ENCODE results near the gene USP31.
"Not testable (repeated sequence)": the region's sequence is repeated elsewhere in the genome, so short reads cannot be mapped to it uniquely, and the experiment has no call there.

Gene USP31

DNA sequence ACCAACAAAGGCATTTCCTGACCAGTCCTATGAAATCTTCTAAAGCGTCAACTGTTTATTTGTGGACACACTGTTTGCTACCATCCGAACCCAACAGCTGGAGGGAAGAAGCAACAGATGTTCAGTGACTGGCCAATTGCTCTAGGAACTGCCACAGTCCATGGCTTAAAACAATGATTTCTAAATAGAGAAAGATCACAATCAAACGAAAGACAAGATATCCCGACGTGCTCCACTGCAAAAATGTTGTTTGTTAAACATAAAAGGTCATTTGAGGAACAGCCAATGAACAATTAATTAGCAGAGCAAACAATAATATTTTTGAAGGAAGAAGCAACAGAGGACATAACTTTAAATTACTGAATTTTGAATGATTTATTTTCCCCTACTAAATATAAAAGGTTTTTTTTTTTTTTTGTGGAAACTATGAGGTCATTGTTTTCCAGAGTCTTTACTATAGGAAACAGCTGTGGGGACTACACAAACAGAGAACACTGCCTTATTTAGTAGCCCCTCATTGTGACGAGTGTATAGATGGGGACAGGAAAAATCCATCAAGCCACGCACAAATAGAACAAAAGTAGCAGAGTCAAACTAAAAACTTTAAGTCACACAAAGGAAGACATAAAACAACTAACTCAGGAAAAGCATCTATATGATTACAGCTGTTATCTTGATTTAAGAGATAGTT is 17.2 kb downstream of the USP31 start:
- DNase-seq (ENCODE audit: low read depth in 2 of 2) = no peak

DNA sequence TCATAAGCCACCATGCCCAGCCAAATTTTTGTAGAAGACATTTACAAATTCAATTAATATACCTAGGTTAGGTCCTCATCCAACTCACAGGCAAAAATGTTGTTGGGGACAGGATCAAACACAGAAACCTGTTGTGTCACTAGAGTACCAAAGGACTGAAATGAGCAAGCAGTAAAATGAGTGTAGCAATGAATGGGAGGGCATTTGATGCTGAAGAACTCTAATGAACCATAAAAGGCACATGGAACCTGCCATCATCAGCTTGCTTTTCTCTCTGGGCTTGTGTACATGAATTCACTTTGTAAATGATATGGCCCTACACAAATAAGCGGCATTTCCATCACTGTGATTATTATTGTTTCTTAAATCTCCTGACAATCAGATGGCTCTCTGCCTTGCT is 17.8 kb downstream of the USP31 start:
- DNase-seq (ENCODE audit: low read depth in 2 of 2) = no peak

- no peak for DNase-seq (ENCODE audit: low read depth in 2 of 2)
These were observed 18.2 kb downstream of the USP31 start for GRCh38 chr16:23131036-23131435.

DNA sequence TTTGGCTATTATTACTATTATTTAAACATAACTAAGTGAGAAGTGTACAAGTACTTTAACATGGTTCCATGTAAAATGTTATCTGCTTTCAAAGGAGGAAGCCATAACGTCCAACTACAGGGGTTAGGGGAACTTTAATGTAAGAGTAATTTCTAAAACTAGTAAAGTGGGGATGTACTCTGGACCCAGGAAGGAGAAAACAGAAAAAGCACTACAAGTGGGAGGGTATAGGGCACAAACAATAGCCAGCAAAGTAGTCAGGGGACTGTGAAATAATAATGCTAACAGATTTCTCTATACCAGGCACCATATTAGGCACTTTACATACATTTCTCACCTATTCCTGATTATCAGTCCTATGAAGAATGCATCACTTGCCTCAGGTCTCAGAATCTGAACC is 19.6 kb downstream of the USP31 start:
- no peak for DNase-seq (ENCODE audit: low read depth in 2 of 2)

GRCh38 chr16:23128056-23128455 is 21.2 kb downstream of the USP31 start:
- DNase-seq (ENCODE audit: low read depth in 2 of 2) = no peak

- no peak for DNase-seq (ENCODE audit: low read depth in 2 of 2)
These were observed 24.0 kb downstream of the USP31 start for GRCh38 chr16:23125277-23125676.

- no peak for DNase-seq (ENCODE audit: low read depth in 2 of 2)
These were observed 24.9 kb downstream of the USP31 start for GRCh38 chr16:23124315-23124714.

- DNase-seq (ENCODE audit: low read depth in 2 of 2) = no peak
These were observed 27.1 kb downstream of the USP31 start for GRCh38 chr16:23122144-23122543.

GRCh38 chr16:23121024-23121423 is 28.2 kb downstream of the USP31 start:
- no peak for DNase-seq (ENCODE audit: low read depth in 2 of 2)

DNA sequence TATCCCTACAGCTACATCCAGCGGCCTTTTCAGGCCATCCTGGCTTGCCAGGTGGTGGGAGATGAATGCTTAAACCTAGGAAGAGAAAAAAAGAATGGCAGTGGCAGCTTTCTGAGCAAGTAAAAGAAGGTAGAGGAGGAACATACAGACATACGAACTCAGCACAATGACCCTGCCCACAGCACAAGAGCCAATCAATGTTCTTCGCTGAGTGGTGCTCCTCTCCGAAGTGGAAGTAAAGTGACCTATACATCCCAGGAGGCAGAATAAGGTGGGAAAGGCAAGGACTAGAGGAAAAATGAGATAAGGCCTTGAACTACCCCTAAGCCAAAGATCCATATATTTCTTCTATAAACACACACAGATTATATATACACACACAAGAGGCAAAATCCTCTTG is 28.7 kb downstream of the USP31 start:
- no peak for DNase-seq (ENCODE audit: low read depth in 2 of 2)

DNA sequence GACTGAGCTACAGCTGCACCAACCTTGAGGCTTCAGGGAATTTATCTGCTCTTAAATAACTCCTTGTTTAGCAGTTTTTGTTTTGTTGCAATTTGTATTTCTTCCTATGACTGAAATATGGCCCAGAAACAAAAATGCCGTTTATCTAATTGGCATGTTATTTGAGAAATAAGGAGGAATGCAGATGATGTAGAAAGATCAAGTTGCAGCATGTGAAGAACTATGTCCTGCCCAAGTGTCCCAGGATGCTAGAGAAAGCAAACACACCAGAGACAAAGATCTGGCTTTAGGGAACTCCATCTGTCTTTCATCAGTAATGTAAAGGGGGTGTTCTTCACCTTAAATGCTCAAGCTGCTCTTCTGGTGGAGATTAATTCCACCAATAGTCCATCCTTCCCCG is 29.7 kb downstream of the USP31 start:
- DNase-seq (ENCODE audit: low read depth in 2 of 2) = peak; percentile 39 to 41

DNA sequence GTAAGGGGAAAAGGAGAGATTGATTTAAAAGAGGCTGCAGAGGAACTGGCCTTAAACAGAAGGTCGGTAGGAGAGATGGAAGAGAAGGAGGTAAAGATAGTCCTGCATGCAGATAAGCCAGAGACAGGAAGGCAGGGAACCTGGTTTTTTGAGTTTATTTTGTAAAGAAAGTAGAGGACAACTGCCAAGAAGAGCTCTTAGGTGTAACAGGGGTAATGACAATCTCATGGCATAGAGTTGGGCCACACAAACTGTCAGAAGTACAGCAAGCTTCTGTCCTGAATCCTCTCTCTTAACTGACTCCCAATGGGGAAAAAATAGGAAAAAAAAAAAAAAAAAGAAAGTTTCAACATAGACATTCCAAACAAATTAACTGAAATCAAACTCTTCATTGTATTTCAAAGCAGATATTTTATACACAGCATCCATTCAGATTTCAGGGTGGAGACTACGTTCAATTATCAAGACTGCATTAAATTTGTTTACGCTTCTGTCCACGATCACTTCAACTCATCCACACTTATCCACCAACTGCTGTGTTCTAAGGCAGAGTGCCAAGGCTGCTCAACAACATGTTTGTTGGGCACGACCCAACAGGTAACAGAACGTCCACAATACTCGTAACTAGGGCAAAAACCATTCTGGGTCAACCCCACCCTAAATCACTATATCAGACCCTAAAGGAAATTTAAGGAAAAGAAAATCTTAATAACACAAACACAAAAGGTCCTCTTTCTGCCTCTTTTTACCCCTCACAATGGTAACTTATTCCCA is 34.9 kb downstream of the USP31 start:
- DNase-seq (ENCODE audit: low read depth in 2 of 2) = no peak

GRCh38 chr16:23113185-23113584 is 36.1 kb downstream of the USP31 start:
- no peak for DNase-seq (ENCODE audit: low read depth in 2 of 2)

GRCh38 chr16:23110257-23110899 is 38.9 kb downstream of the USP31 start:
- DNase-seq (ENCODE audit: low read depth in 2 of 2) = no peak

DNA sequence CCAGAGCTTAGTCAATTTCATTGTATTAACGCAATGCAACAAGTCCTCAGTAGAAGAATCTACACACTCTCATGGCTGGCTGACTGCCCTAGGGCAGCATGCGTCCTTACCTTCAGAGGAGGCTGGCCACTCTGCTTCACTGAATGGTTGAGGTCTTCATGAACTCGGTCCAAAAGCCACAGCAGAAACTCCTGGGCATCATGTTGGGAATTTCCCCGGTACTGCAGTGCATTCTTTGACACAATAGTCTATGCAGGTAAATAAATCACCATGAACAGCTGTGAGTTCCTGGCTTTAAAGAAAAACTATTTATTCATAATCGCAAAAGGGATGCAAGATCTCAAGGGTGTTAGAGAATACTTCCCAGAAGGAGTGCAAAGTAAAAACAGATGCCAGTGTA is 41.3 kb downstream of the USP31 start:
- DNase-seq (ENCODE audit: low read depth in 2 of 2) = no peak

GRCh38 chr16:23107117-23107516 is 42.1 kb downstream of the USP31 start:
- no peak for DNase-seq (ENCODE audit: low read depth in 2 of 2)

GRCh38 chr16:23105309-23105708 is 43.9 kb downstream of the USP31 start:
- DNase-seq (ENCODE audit: low read depth in 2 of 2) = no peak

- no peak for DNase-seq (ENCODE audit: low read depth in 2 of 2)
These were observed 45.0 kb downstream of the USP31 start for GRCh38 chr16:23104032-23104955.

- DNase-seq (ENCODE audit: low read depth in 2 of 2) = no peak
These were observed 45.6 kb downstream of the USP31 start for GRCh38 chr16:23103603-23104002.

DNA sequence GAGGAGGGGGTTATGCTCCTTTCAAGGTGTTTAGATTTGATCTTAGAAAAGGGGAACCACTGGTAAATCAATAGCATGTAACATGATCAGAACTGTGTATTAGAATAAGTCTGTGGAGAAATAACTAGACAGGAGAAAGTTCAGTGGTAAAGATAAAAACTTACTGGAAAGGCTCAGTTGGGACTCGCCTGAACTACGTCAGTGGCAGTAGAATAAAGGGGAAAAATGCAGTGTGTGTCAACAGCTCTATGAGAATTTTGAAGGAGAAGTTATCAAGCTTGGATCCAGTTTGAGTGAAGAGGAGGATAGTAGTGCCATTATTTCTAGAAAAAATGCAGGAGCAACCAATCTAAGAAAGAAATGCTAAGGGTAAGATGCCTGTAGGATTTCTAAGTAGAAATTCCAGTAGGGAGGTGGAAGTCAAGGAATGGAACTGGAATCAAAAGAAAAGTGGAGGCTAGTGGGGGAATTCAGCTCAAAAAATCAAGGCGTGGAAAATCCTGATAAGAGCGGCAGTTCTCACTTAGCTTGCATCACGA is 48.2 kb downstream of the USP31 start:
- no peak for DNase-seq (ENCODE audit: low read depth in 2 of 2)

DNA sequence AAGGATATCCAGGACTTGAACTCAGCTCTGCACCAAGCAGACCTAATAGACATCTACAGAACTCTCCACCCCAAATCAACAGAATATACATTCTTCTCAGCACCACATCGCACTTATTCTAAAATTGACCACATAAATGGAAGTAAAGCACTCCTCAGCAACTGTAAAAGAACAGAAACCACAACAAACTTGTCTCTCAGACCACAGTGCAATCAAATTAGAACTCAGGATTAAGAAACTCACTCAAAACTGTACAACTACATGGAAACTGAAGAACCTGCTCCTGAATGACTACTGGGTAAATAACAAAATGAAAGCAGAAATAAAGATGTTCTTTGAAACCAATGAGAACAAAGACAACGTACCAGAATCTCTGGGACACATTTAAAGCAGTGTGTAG is 52.8 kb downstream of the USP31 start:
- not testable (repeated sequence) for DNase-seq (ENCODE audit: low read depth in 2 of 2)

DNA sequence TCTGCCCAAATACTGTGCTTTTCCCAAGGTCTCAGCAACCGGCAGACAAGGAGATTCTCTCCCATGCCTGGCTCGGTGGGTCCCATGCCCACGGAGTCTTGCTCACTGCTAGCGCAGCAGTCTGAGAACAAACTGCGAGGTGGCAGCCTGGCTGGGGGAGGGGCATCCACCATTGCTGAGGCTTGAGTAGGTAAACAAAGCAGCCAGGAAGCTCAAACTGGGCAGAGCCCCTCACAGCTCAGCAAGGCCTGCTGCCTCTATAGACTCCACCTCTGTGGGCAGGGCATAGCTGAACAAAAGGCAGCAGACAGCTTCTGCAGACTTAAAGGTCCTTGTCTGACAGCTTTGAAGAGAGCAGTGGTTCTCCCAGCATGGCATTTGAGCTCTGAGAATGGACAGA is 55.1 kb downstream of the USP31 start:
- not testable (repeated sequence) for DNase-seq (ENCODE audit: low read depth in 2 of 2)

Measured in fibroblast of skin of left quadriceps (primary cell).